DOHH2 (cell line): ENCODE measurements around the gene STX16.

Source experiments
- H3F3A ChIP-seq: fragments of 200-600 bp; sonication (generic), shearing (Covaris generic); 2 replicates; pipeline ENCODE4 v1.6.0; 2016; ENCODE audit warnings: antibody characterized with exemption, mild to moderate bottlenecking; ENCODE audit not compliant: control insufficient read depth, insufficient read depth
- H3K27ac ChIP-seq: fragments of 200-600 bp; sonication (generic); 2 replicates; pipeline ENCODE4 v1.5.1; 2014; ENCODE audit warnings: low read depth, mild to moderate bottlenecking, low read length, moderate library complexity
- H3K27me3 ChIP-seq: fragments of 200-600 bp; sonication (generic); 2 replicates; pipeline ENCODE4 v1.6.1; 2014; ENCODE audit warnings: mild to moderate bottlenecking, low read length, mixed read lengths; ENCODE audit not compliant: control insufficient read depth
- H3K36me3 ChIP-seq: fragments of 200-600 bp; sonication (generic); 2 replicates; pipeline ENCODE4 v1.6.1; 2014; ENCODE audit warnings: mild to moderate bottlenecking, low read length, moderate library complexity, mixed read lengths; ENCODE audit not compliant: control insufficient read depth
- H3K4me1 ChIP-seq: fragments of 200-600 bp; sonication (generic); 2 replicates; pipeline ENCODE4 v1.6.1; 2014; ENCODE audit warnings: mild to moderate bottlenecking, low read length, mixed read lengths; ENCODE audit not compliant: control insufficient read depth
- H3K4me2 ChIP-seq: fragments of 200-600 bp; sonication (generic); 2 replicates; pipeline ENCODE4 v1.6.0; 2014; ENCODE audit warnings: mild to moderate bottlenecking, low read length, moderate library complexity
- H3K4me3 ChIP-seq: fragments of 200-600 bp; sonication (generic); 2 replicates; pipeline ENCODE4 v1.5.1; 2014; ENCODE audit warnings: mild to moderate bottlenecking, low read length, mixed read lengths
- H3K79me2 ChIP-seq: fragments of 200-600 bp; sonication (generic); 2 replicates; pipeline ENCODE4 v1.6.1; 2014; ENCODE audit warnings: mild to moderate bottlenecking, low read length, mixed read lengths; ENCODE audit not compliant: control insufficient read depth
- H3K9me2 ChIP-seq: fragments of 200-600 bp; sonication (generic); replicated peaks from 2 replicates; pipeline ENCODE4 v1.6.1; 2014; ENCODE audit warnings: mild to moderate bottlenecking, low read length, mixed read lengths; ENCODE audit not compliant: control insufficient read depth
- H3K9me3 ChIP-seq: fragments of 200-600 bp; sonication (generic); 2 replicates; pipeline ENCODE4 v1.6.1; 2014; ENCODE audit warnings: antibody characterized with exemption, low read length, mixed read lengths; ENCODE audit not compliant: control insufficient read depth, insufficient read depth
- H4K20me1 ChIP-seq: fragments of 200-600 bp; sonication (generic); 2 replicates; pipeline ENCODE4 v1.6.0; 2014; ENCODE audit warnings: low read depth, mild to moderate bottlenecking, antibody characterized with exemption, low read length, moderate library complexity; ENCODE audit not compliant: control insufficient read depth, insufficient read depth
- CTCF ChIP-seq: fragments of 200-600 bp; sonication (generic); IDR thresholded peaks from one replicate; pipeline ENCODE4 v1.5.1; 2014; ENCODE audit warnings: antibody characterized with exemption, mild to moderate bottlenecking, low read depth, low read length; ENCODE audit not compliant: poor library complexity, severe bottlenecking
- EZH2phosphoT487 ChIP-seq: fragments of 200-600 bp; sonication (generic); IDR thresholded peaks from 2 replicates; pipeline ENCODE4 v1.6.1; 2017; ENCODE audit warnings: borderline replicate concordance, mild to moderate bottlenecking, antibody characterized with exemption, low read length, moderate library complexity, mixed read lengths

Gene STX16

DNA sequence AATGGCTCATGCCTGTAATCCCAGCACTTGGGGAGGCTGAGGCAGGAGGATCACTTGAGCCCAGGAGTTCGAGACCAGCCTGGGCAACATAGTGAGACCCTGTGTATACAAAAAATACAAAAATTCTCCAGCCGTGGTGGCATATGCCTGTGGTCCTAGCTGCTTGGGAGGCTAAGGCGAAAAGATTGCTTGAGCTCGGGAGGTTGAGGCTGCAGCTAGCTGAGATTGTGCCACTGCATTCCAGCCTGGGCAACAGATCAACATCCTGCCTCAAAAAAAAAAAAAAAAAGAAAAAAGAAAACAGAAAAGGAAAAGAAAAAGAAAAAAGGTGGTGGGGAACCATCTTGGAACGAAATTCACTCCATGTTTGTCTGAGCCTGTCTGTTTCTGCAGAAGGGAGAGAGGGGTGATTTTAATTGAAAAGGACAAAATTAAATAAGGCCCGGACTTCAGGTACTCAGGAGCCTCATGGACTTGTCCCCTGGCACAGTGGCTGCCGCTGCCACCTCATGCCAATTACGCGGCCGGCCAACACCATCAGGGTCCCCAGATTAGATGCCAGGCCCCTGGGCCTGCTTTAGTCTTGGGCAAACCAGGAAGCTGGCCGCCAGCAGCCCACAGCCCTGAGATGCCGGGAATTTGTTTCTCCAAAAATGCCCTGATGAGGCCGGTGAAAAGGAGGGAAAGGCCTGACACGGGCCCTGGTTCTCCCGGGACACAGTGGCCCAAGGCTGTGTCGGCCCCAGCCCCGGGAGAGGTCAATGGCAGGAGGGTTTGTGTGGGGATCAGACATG, 37.8 kb upstream of the STX16 start:
- H3K4me1 ChIP-seq = no peaks in the 10 kb centered on the region
- H3K9me3 ChIP-seq = no peaks in the 10 kb centered on the region
- no peak overlapping the region for H3K27ac ChIP-seq
- no peaks in the 10 kb centered on the region; the same call in 1 of the 2 replicates for H3K27me3 ChIP-seq
- no peaks in the 10 kb centered on the region for H3K36me3 ChIP-seq
- H3K9me2 ChIP-seq = no peaks in the 10 kb centered on the region
- H3F3A ChIP-seq = no peaks in the 10 kb centered on the region
- H3K79me2 ChIP-seq = no peaks in the 10 kb centered on the region
- H3K4me2 ChIP-seq = no peak overlapping the region
- no peak overlapping the region for H3K4me3 ChIP-seq
- H4K20me1 ChIP-seq = no peaks in the 10 kb centered on the region
- TF ChIP-seq CTCF = no peak
- TF ChIP-seq EZH2phosphoT487 = no peak

DNA sequence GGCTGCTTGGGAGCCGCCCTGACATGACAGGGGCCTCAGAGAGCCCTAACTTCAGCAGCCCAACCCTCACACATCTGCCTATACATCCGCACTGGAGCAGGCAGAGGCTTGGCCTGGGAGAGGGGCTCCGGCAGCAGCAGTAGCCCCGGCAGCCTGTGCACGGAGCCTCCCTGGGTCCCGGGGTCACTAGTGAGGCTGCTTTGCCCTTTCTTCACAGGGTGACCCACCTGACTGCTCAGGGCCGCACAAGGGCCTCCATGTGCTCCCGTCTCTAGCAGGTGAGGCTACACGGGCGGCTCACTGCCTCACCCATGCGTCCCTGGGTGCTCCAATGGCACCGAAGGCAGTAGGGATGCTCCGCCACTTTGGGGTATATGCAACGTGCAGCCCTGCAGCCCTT, 36.7 kb upstream of the STX16 start:
- H3K4me1 ChIP-seq = no peaks in the 10 kb centered on the region
- no peaks in the 10 kb centered on the region for H3K9me3 ChIP-seq
- no peak overlapping the region for H3K27ac ChIP-seq
- no peak for TF ChIP-seq EZH2phosphoT487
- TF ChIP-seq CTCF = no peak
- H3K79me2 ChIP-seq = no peaks in the 10 kb centered on the region
- H3K4me3 ChIP-seq = no peak overlapping the region
- H3K4me2 ChIP-seq = no peak overlapping the region
- no peaks in the 10 kb centered on the region for H3K9me2 ChIP-seq
- H4K20me1 ChIP-seq = no peaks in the 10 kb centered on the region
- H3K36me3 ChIP-seq = no peaks in the 10 kb centered on the region
- H3F3A ChIP-seq = no peaks in the 10 kb centered on the region
- no peaks in the 10 kb centered on the region; the same call in 1 of the 2 replicates for H3K27me3 ChIP-seq

GRCh38 chr20:58614984-58615760, 35.9 kb upstream of the STX16 start:
- Histone ChIP-seq H3K79me2 (no peaks in the 10 kb centered on the region), H3K4me3 (no peak overlapping the region), H3K4me2 (no peak overlapping the region), H3K9me2 (no peaks in the 10 kb centered on the region), H3K27me3 (no peaks in the 10 kb centered on the region; the same call in 1 of the 2 replicates), H3K9me3 (no peaks in the 10 kb centered on the region), H3F3A (no peaks in the 10 kb centered on the region), H3K4me1 (no peaks in the 10 kb centered on the region), H4K20me1 (no peaks in the 10 kb centered on the region), H3K36me3 (no peaks in the 10 kb centered on the region), H3K27ac (no peak overlapping the region)
- no peak for TF ChIP-seq EZH2phosphoT487
- TF ChIP-seq CTCF = no peak
